Caki2 (cell line): ENCODE measurements around the gene ZFYVE28. TPM values are rescaled to one million over a fixed set of nuclear protein-coding genes. Genes with fewer than 3 reads are reported as not detected.

ENCODE experiments used
- DNase-seq: peaks from one replicate; pipeline ENCODE4 v3.0.0-alpha.2; 2015; ENCODE audit warnings: low read depth
- in situ Hi-C: cut with HindIII; loops from 2 replicates; pipeline ENCODE4 v1.10.0; 2016; ENCODE audit warnings: low sequenced_read_pairs, low pct_unique_long_range_greater_than_20kb, mixed read lengths
- total RNA-seq: library from RNA; depleted of rRNA; stranded (reverse); fragments of >200 nt; shearing (Covaris generic); gene quantifications from 2 replicates; pipeline ENCODE4 v1.2.3, GENCODE V29; 2014; ENCODE audit warnings: low replicate concordance

Gene ZFYVE28
- total RNA-seq, 1 experiment from 2014 or later = 0.91 TPM

DNA sequence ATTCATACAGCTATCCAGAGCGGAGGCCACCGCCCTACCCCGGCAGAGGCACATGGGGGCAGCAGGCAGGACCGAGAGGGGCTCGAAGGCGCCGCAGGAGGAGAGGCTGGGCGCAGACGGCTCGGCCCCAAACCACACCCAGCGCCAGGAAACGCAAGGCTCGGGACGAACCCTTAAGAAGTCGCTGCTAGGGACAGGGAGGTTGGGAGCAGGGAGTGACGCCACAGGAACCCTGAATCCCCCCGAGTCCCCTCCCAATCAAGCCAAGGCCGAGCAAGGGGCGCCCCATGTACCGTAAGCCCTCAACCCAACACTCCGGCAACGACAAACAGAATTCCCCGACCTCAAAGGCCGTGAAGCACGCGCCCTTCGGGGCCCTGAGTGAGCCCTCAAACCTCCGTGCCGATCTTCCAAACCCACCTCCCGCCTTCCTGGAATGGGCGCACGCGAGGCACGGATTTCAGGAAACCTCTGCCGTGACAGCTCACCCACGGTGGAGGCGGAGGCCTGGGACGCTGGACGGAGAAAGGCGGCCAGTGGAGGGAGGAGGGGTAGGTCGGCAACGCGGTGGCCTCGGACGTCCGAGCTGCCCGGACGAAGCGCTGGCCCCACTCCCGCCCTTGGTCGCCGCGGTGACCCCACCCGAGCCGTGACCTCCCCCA lies 1.8 kb downstream of the ZFYVE28 start:
- in situ Hi-C loops = no loop called here
- no peak for DNase-seq

DNA sequence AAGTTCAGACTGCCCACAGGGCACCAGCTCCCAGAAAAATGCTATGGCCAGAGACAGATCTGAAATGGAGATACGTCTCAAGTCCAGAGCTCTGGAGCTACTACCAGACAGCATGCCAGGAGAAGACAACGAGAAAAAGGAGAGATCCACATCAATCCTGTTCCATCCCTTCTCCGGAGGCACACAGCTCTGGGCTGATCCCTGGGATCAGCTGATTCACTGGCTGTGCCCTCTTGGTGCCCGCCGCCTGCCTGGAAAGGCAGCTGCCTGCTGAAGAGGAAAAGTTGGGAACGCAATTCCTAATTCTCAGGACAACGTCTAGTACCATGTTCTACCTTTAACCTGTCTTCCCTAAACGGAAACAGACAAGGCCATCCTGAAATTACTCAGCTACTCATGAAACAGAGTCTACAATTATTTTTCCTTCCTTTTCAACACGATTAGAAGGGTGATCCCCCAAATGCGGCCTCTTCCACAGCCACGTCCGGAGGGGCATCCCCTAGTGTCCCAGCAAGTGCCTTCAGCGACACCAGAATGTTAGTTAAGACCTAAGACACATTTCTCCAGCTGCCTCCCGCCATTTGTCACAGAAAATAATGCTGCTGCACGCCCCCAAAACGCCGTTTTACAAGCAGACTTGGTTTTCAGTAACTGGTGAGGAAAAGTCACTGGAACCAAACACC lies 2.4 kb downstream of the ZFYVE28 start:
- in situ Hi-C loops = no loop called here
- DNase-seq = no peak

DNA sequence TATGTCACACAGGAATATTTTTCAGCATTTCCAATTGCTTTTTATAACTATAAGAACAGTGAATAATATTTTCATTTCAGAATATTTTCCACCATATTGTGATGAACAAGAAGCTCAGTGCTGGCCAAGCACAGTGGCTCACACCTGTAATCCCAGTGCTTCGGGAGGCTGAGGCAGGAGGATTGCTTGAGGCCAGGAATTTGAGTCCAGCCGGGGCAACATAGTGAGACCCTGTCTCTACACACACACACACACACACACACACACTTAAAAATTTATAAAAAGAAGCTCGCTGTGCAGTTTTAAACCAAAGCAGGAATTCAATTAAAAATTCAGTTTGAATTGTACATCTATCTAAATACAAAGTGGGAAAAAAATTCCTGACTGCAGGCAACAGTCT lies 3.2 kb downstream of the ZFYVE28 start:
- DNase-seq = no peak
- in situ Hi-C loops = no loop called here

DNA sequence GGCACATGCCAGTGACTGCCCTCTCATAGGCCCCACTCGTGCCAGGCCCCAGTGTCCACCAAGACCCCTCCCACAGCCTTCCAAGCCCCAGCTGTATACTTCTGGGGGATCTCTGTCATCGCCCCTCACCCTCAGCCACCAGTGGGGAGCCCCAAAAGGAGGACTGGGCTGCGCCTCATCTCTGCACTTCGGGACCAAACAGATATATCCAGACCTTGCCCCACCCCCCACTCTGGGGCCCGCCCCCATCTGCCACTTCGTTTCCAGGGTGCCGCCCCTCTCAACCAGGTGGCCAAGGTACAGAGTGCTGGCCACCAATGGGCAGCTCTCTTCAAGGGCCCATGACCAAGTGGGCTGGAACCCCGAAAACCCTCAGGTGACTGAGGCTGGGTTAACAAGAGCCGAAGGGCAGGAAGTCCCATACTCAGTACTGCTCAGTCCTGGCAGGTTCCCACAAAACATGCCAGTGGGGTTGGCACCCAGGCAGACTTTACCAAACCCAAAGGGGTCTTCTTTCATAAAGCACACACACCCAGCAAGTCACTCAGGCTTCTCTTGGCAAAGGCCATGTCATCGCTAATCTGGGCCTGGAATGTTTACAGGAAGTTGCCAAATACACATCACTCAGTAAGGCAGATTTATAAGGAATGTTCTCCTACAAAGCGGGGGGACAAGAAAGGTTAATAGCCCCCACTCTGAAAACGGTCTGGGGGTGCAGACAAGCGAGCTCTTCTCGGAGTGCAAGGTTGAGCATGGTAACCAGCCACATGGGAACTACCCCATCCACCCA lies 4.4 kb downstream of the ZFYVE28 start:
- no peak for DNase-seq
- in situ Hi-C loops = no loop called here

DNA sequence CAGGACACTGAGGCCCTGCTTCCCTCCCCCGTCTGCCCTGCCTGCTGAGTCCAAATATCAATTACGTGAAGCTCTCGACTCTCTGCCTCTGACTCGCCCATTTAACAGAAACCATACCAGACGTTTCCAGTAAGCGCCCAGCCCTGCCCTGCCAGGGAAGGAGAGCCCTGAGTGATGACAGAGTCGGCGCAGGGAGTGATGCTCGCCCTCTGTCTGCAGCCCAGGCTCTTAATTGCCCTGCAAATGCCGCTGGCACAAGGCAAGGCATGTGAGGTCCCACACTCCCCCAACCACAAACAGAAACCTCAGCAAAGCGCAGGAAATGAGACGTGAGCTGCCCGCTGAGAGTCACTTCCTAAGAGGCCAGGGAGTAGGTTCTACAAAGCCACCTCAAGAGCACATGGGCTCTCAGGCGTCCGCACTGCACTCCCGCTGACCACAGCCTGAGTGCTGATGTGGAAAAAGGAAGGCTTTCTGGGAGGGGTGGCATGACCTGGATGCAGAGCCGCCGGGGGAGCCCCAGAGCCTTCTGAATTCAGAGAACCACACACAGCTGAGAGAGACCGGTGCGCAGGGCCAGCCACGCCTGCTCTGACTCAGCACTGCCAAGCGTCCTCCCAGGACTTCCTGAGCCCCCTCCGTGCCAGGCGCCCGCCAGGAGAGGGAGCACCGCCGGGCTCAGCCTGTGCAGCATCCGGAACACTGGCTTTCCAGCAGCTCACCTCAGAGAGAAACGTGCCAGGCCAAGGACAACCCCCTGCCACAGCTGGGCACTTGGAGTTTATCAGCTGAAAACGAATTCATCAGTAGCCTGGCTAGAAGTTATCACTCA lies 5.3 kb downstream of the ZFYVE28 start:
- in situ Hi-C loops = no loop called here
- DNase-seq = peak; percentile 97

DNA sequence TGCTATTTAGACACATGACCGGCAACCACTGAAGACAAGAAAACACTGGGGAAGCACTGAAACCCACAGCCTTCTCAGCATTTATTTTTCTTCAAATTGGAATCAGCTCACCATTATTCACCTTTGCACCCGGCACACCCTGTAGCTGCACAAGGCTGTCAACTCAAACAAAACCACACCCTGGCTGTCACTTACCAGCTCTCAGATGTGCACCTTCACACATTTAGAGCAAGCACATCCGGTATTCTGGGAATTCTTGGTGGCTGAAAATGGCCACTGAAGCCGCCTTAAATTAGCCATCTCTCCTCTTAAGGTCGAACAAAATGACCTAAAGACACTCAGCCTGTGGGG lies 5.9 kb downstream of the ZFYVE28 start:
- in situ Hi-C loops = no loop called here
- DNase-seq = no peak

DNA sequence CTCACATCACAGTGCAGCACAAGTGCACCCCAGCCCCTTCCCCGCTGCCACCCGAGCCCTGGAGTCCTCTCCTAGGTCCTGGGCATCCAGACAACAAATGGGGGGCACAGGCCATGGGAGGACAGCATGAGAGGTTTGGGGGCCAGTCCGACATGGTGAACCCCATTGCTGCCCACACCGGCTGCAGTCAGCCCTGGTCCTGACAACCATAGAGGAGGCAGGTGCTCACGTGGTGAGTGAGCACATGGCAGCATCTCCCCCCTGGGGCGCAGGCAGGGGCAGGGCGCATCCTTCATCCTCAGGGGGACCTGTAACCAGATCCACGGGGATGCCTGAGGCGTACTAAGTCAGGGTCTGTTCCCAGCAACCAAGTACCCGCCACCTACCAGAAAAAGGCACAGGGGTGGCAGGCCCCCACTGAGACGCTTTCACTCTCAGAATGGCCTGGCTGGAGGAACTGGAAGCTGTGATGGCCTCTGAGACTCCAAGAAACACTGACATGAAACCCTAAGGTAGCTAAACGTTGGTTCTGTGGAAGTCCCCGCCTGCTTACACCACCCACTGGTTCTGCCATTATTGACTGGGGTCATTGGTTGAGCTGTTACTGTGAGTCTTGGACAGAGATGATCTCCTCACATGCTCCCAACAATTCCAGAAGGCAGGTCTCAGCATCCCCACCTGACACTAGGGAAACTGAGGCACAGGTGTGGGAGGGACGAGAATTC lies 6.5 kb downstream of the ZFYVE28 start:
- in situ Hi-C loops = no loop called here
- no peak for DNase-seq

DNA sequence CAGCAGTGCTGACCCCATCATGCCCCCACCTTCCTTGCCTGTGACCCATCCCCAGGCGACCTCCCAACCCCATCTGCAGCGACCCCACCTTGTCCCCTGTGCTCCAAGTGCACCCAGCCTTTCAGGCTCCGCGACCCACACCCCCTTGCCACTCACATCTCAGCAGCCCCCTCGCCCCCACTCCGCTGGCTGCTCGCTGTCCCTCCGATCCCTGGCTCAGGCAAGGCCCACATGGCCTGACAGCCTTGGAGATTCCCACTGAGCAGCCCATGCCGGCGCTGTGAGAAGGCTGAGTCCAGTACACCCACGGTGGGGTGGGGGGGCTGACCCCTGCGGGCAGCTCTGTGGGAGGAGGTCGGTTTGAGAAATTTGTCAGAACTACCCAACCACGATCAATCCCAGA lies 9.1 kb downstream of the ZFYVE28 start:
- no peak for DNase-seq
- in situ Hi-C loops = no loop called here

DNA sequence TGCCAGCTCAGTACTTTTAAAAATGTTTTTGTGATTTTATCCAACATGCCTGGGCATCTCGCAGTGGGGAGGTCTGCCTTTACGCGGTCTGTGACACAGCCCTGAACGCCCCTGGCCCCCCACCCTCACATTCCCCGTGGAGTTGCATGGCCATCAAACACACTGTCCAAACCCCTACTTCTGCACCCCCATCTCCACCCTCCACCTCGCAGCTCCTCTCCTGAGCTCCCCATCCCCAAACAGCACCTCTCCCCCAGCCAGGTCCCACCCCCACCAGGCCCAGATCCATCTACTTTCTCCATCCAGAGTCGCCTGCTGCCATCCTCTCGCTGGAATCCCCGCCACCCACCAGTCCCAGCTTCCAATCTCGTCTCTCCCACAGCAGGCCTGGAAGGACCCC lies 9.5 kb downstream of the ZFYVE28 start:
- DNase-seq = no peak
- in situ Hi-C loops = no loop called here

DNA sequence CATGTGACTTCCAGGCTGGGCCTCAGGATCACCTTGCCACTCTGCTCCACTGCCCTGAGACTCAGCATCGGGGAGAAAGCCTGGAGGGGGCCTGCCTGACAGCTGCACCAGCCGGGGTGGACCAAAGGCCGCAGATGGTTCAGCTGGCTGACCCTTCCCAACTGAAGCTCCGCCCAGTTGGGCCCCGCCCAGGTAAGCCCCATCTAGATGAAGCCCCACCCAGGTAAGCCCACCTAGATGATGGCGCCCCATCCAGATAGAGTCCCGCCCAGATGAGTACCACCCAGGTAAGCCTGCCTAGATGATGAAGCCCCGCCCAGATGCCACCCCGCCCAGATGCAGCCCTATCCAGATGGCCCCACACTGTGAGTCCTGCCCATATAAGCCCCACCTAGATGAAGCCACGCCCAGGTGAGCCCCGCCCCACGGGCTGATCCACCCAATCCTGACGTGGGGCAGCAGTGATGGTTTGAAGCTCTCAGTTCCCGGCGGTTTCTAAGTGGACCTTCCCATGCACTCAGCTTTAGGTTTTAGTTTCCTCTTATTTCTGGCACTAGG lies 10.0 kb downstream of the ZFYVE28 start:
- in situ Hi-C loops = no loop called here

DNA sequence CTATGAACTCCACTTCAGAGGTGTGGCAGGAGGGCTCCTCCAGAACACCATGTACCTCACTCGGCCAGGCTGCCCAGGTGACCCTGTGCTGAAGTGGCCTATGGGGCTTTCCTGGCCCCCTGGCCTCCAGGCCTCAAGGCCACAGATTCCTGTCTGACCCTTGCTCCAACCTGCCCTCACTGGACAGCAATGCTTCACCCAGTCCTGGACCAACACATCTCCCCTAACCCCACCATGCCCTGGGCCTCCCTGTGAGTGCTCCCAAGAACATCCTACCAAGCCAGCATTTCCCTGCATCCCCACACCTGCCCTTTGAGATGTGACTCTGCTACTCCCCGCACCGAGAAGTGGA lies 10.5 kb downstream of the ZFYVE28 start:
- DNase-seq = no peak
- in situ Hi-C loops = no loop called here

More for the DNA sequence above, 10.0 kb downstream of the ZFYVE28 start:
- peak; percentile 18 for DNase-seq

DNA sequence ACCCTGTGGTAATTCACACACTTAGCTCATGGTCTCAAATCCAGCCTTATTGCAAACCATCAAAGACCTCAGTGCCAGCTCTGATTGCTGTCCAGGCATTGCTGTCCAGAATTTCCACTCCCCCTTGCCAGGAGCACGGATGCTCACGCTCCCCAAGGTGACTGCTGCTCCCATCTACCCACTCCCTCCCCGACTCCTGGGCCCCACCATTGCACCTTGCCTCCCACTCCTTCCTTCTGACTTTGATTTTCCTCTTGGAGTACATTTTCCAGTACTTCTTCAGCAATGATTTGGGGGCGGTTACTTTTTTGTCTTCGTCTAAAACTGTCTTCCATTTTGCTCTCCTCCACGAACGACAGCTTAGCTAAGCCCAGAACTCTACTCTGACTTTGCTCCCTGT lies 11.5 kb downstream of the ZFYVE28 start:
- no peak for DNase-seq
- in situ Hi-C loops = no loop called here

DNA sequence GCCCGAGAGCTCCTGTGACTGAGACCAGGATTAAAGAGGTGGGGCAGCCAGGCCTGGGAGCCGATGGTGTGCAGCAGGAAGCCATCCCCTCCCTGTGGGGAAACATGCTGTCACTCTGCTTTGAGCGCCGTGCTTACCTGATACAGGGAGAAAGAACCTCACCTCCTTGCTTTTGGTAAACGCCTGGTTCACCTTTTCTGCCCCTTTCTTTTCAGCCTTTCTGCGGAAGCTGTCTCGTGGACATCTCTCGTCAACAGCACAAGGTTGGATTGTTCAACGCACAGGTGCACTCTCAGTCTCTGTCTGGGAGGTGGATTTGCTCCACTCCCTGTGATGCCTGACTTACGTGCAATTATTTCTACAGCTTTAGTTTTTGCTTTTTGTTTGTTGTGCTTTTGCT lies 12.0 kb downstream of the ZFYVE28 start:
- in situ Hi-C loops = no loop called here
- DNase-seq = no peak

DNA sequence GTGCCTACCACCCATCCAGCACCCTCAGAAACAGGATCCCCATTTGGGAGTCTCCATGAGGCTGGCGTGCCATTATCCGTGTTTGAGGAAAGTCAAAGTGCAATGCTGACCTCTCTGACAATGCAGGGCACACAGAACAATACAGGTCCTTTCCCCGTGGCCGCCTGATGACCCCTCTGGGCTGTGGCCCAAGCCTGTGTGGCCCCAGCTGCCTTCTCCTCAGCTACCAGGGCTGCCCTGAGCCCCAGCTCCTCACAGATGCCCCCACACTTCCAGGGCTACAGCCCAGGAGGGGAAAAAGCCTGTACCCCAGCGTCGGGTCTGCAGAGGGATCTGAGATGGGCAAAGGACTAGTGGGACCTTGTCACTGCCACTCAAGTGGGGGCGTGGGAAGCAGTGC lies 15.5 kb downstream of the ZFYVE28 start:
- in situ Hi-C loops = no loop called here

DNA sequence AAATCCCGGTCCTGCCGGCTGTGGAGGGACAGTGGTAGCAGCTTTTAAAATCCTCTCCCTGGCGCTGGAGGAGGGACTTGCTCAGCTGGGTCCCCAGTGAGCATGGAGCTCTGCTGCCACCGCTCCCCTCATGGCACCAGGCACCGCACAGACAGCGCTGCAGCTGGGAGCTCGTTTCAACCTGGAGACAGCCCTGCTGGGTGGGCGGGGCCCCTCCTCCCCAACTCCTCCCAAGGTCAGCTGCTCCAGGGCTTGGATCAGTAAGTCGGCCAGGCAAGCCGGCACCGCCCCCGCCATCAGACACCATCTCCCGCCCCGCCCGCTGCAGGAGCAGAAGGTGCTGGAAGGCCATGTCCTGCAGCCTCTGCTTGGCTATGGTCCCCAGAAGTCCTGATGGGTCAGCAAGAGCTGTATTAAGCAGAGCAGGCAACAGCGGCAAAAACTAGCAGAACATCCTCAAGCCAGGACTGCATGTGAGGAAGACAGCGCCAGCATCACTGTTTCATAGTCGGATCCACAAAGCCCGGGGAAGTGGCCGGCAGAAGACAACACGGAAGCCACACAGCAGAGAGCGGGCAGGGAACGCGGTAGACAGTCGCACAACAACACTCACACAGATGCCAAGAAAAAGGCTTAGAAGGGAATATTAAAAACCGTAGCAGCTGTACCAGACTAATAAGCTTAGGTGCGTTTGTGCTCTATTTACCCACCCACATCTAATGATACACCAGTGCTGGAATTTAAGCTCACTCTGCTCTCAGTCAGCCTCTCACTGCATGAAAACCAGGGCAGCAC lies 16.2 kb downstream of the ZFYVE28 start:
- DNase-seq = no peak
- in situ Hi-C loops = no loop called here

More for the DNA sequence above, 15.5 kb downstream of the ZFYVE28 start:
- DNase-seq = no peak

DNA sequence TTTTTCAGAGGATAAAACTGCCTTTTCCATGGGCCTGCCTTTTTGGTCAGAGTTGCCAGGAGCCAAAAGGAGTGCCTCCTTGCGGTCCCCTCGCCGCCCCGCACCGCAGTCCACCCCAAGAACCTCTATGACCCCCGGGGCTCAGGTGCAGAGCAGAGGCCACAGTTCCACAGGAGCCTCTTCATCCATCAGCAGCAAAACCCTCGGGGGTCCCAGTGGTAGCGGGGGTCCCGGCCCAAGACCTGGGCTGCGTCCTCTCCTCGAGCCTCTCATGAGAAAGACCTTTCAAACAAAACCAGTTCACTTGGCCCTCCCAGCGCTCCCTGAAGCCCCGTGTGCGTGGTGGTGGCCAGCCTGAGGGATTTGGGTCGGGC lies 16.8 kb downstream of the ZFYVE28 start:
- in situ Hi-C loops = no loop called here
- no peak for DNase-seq
